Activated CD8-positive, alpha-beta memory T cell treated with anti-CD3 and anti-CD28 coated beads for 4 hours (primary cell): Measurements from ENCODE around the gene CTNNA2.

ENCODE experiments used
- DNase-seq, 2 donors: peaks; one replicate each; pipeline ENCODE4 v3.0.0-alpha.2; 2020; ENCODE audit warnings: low read depth in 2 of 2

The CTNNA2 gene

GRCh38 chr2:79612999-79613398 is 100.1 kb downstream of the CTNNA2 start:
- no peak for DNase-seq

- DNase-seq, result no peak
Measured at GRCh38 chr2:79619442-79619841, 106.6 kb downstream of the CTNNA2 start.

GRCh38 chr2:79619976-79620375 is 107.1 kb downstream of the CTNNA2 start:
- no peak for DNase-seq

GRCh38 chr2:79620679-79621078 is 107.8 kb downstream of the CTNNA2 start:
- no peak for DNase-seq

- DNase-seq, result no peak
Measured at GRCh38 chr2:79621252-79621651, 108.4 kb downstream of the CTNNA2 start.

GRCh38 chr2:79621755-79622154 is 108.9 kb downstream of the CTNNA2 start:
- DNase-seq, result no peak

- DNase-seq, result no peak
Measured at GRCh38 chr2:79622508-79622907, 109.7 kb downstream of the CTNNA2 start.

GRCh38 chr2:79627237-79627636 is 114.4 kb downstream of the CTNNA2 start:
- no peak for DNase-seq

- no peak for DNase-seq
Measured at GRCh38 chr2:79630060-79630459, 117.2 kb downstream of the CTNNA2 start.

- no peak for DNase-seq
Measured at GRCh38 chr2:79630972-79631557, 118.2 kb downstream of the CTNNA2 start.

GRCh38 chr2:79638410-79638809 is 125.6 kb downstream of the CTNNA2 start:
- no peak for DNase-seq

- no peak for DNase-seq
Measured at GRCh38 chr2:79638954-79639353, 126.1 kb downstream of the CTNNA2 start.

- no peak for DNase-seq
Measured at GRCh38 chr2:79640001-79640400, 127.2 kb downstream of the CTNNA2 start.

GRCh38 chr2:79649531-79649930 is 136.7 kb downstream of the CTNNA2 start:
- no peak for DNase-seq

- no peak for DNase-seq
Measured at GRCh38 chr2:79660557-79660956, 147.7 kb downstream of the CTNNA2 start.

- no peak for DNase-seq
Measured at GRCh38 chr2:79665091-79665490, 152.2 kb downstream of the CTNNA2 start.

- no peak for DNase-seq
Measured at GRCh38 chr2:79666430-79666829, 153.6 kb downstream of the CTNNA2 start.

GRCh38 chr2:79669714-79670113 is 156.9 kb downstream of the CTNNA2 start:
- DNase-seq, result no peak

GRCh38 chr2:79670198-79670597 is 157.3 kb downstream of the CTNNA2 start:
- DNase-seq, result no peak

GRCh38 chr2:79686884-79687283 is 174.0 kb downstream of the CTNNA2 start:
- no peak for DNase-seq

GRCh38 chr2:79695248-79695647 is 182.4 kb downstream of the CTNNA2 start:
- no peak for DNase-seq

- no peak for DNase-seq
Measured at GRCh38 chr2:79697200-79697599, 184.3 kb downstream of the CTNNA2 start.

- DNase-seq, result no peak
Measured at GRCh38 chr2:79700651-79701050, 187.8 kb downstream of the CTNNA2 start.

GRCh38 chr2:79702905-79703304 is 190.1 kb downstream of the CTNNA2 start:
- no peak for DNase-seq
